Breast epithelium (tissue), 3 donors: ENCODE measurements around the gene PCDHGA11.
"Not testable (repeated sequence)": the region's sequence is repeated elsewhere in the genome, so short reads cannot be mapped to it uniquely, and the experiment has no call there.

Source experiments
- CTCF ChIP-seq, 3 donors: fragments of 450-650 bp; IDR thresholded peaks; one replicate each; pipeline ENCODE4 v1.5.1; 2016 to 2017; ENCODE audit warnings: antibody characterized with exemption in 3 of 3, mild to moderate bottlenecking in 3 of 3, moderate library complexity in 3 of 3
- POLR2AphosphoS5 ChIP-seq, 3 donors: sonication (generic); formaldehyde crosslinking; IDR thresholded peaks; one replicate each; pipeline ENCODE4 v1.6.1; 2017; ENCODE audit warnings: antibody characterized with exemption in 3 of 3

DNA sequence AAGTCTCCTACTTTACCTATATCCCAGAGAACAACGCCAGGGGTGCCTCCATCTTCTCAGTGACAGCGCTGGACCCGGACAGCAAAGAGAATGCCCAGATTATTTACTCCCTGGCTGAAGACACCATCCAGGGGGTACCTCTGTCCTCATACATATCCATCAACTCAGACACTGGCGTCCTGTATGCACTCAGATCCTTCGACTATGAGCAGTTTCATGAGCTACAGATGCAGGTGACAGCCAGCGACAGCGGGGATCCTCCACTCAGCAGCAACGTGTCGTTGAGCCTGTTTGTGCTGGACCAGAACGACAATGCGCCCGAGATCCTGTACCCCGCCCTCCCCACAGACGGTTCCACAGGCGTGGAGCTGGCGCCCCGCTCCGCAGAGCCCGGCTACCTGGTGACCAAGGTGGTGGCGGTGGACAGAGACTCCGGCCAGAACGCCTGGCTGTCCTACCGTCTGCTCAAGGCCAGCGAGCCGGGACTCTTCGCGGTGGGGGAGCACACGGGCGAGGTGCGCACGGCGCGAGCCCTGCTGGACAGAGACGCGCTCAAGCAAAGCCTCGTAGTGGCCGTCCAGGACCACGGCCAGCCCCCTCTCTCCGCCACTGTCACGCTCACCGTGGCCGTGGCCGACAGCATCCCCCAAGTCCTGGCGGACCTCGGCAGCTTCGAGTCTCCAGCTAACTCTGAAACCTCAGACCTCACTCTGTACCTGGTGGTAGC lies 6.1 kb upstream of the PCDHGA11 start:
- TF ChIP-seq CTCF, POLR2AphosphoS5 (IDR thresholded peaks at IDR 0.05): not testable (repeated sequence)
